Loucy (cell line): ENCODE results near the gene KCTD6.

Experiments
- CTCF ChIP-seq: fragments of 200-600 bp; sonication (generic); conservative IDR thresholded peaks from 2 replicates; pipeline ENCODE4 v1.5.1; 2014; ENCODE audit warnings: mild to moderate bottlenecking, antibody characterized with exemption, low read length
- EZH2phosphoT487 ChIP-seq: fragments of 200-600 bp; IDR thresholded peaks from 2 replicates; pipeline ENCODE4 v1.6.1; 2018; ENCODE audit warnings: antibody characterized with exemption, mild to moderate bottlenecking, moderate library complexity, borderline replicate concordance

GRCh38 chr3:58534592-58535494, 42.9 kb downstream of the KCTD6 start:
- TF ChIP-seq CTCF = no peak
- no peak for TF ChIP-seq EZH2phosphoT487
